PC-9 (cell line): ENCODE data around the gene BABAM1.

Source experiments
- CTCF ChIP-seq: fragments of 200-600 bp; sonication (generic); conservative IDR thresholded peaks from 2 replicates; pipeline ENCODE4 v1.6.1; 2017; ENCODE audit warnings: mixed run types, antibody characterized with exemption, mild to moderate bottlenecking, moderate library complexity
- EZH2 ChIP-seq: fragments of 200-600 bp; sonication (generic); IDR thresholded peaks from 2 replicates; pipeline ENCODE4 v1.8.0; 2017; ENCODE audit warnings: antibody characterized with exemption, low read depth

GRCh38 chr19:17320435-17320834 is 53.2 kb downstream of the BABAM1 start:
- TF ChIP-seq CTCF (no peak), EZH2 (no peak)
